HG02885 (cell line): ENCODE results near the gene GIT1.

Source experiments
- ATAC-seq: cut with Tn5 transposase; IDR thresholded peaks from one replicate; pipeline ENCODE4 v1.9.1; 2021; ENCODE audit warnings: mild to moderate bottlenecking; ENCODE audit not compliant: unreplicated experiment, poor library complexity

Gene GIT1

GRCh38 chr17:29589524-29590410 is at the start of gene GIT1:
TSS of gene GIT1 (minus strand) at chr17:29589648. CDS start at chr17:29589378, 270 bp downstream.
- peak; percentile 69 for ATAC-seq

- ATAC-seq = no peak
Observed at GRCh38 chr17:29633886-29634285, 44.4 kb upstream of the GIT1 start.

- ATAC-seq = no peak
Observed at GRCh38 chr17:29630630-29631193, 41.3 kb upstream of the GIT1 start.

GRCh38 chr17:29629839-29630238 is 40.4 kb upstream of the GIT1 start:
- no peak for ATAC-seq

GRCh38 chr17:29628644-29629043 is 39.2 kb upstream of the GIT1 start:
- ATAC-seq = no peak

- no peak for ATAC-seq
Observed at GRCh38 chr17:29627951-29628350, 38.5 kb upstream of the GIT1 start.

GRCh38 chr17:29625037-29625750 is 35.7 kb upstream of the GIT1 start:
- ATAC-seq = no peak

GRCh38 chr17:29624586-29624985 is 35.1 kb upstream of the GIT1 start:
- no peak for ATAC-seq

- ATAC-seq = no peak
Observed at GRCh38 chr17:29623283-29623647, 33.8 kb upstream of the GIT1 start.

- peak; percentile 58 for ATAC-seq
Observed at GRCh38 chr17:29622337-29623282, 33.2 kb upstream of the GIT1 start, which contains the start of gene CORO6. TSS of gene CORO6 (minus strand) at chr17:29622912. CDS start at chr17:29621421, 1,491 bp downstream.

GRCh38 chr17:29621751-29622194 is 32.3 kb upstream of the GIT1 start:
- no peak for ATAC-seq

GRCh38 chr17:29620779-29621500 is 31.5 kb upstream of the GIT1 start:
- ATAC-seq = no peak

- no peak for ATAC-seq
Observed at GRCh38 chr17:29620271-29620670, 30.8 kb upstream of the GIT1 start.

- ATAC-seq = no peak
Observed at GRCh38 chr17:29619251-29619650, 29.8 kb upstream of the GIT1 start.

- ATAC-seq = no peak
Observed at GRCh38 chr17:29618272-29619065, 29.0 kb upstream of the GIT1 start.

- ATAC-seq = peak; percentile 44
Observed at GRCh38 chr17:29617481-29618271, 28.2 kb upstream of the GIT1 start.

- ATAC-seq = peak; percentile 49
Observed at GRCh38 chr17:29617125-29617480, 27.7 kb upstream of the GIT1 start.
